ENCODE measurements around the gene PRR14L.
A peak's percentile ranks its signal among the peaks of the same experiment; 100 is the strongest.

Gene PRR14L

GRCh38 chr22:31637891-31638618, 111.9 kb downstream of the PRR14L start:
- DNase-seq: no peak

- no peak for DNase-seq
Observed at GRCh38 chr22:31637447-31637890, 112.5 kb downstream of the PRR14L start.

GRCh38 chr22:31635638-31636306, 114.2 kb downstream of the PRR14L start:
- no peak for DNase-seq

- DNase-seq: peak; percentile 29
Observed at GRCh38 chr22:31631436-31631835, 118.5 kb downstream of the PRR14L start.
